IMR-90 (cell line): ENCODE results near the gene COL19A1. TPM values are rescaled to one million over a fixed set of nuclear protein-coding genes. Genes with fewer than 3 reads are reported as not detected.

Experiments
- ATAC-seq: fragments of 200-7000 bp; cut with Tn5 transposase; 2 replicates; pipeline ENCODE4 v1.9.1; 2020; ENCODE audit warnings: low read depth, mild to moderate bottlenecking, moderate library complexity
- BruUV-seq: library from RNA; stranded (reverse); fragments of 400-500 nt; replicated peaks from 2 replicates; lab custom pipeline; 2021; lab: Mats Ljungman, UMichigan
- CTCF ChIA-PET: fragments of 300-600 bp; formaldehyde crosslinking; extraction: SDS; loops from one replicate; lab custom pipeline; 2021; ENCODE audit warnings: antibody characterized with exemption; lab: Yijun Ruan, JAX
- POLR2A ChIA-PET: fragments of 300-600 bp; sonication (Branson Sonifier 250); formaldehyde crosslinking; loops from one replicate; lab custom pipeline; 2022; ENCODE audit warnings: antibody characterized with exemption; ENCODE audit not compliant: unreplicated experiment; lab: Charles Lee
- DNase-seq: peaks from one replicate; pipeline ENCODE4 v3.0.0; 2013
- H2AFZ ChIP-seq: replicated peaks from 2 replicates; pipeline ENCODE3; 2013; ENCODE audit warnings: low read length, mild to moderate bottlenecking; ENCODE audit not compliant: poor library complexity
- H2AK5ac ChIP-seq: 2 replicates; pipeline ENCODE4 v1.6.1; 2013; ENCODE audit warnings: low read depth, low read length, inconsistent platforms
- H2AK9ac ChIP-seq: replicated peaks from 2 replicates; pipeline ENCODE3; 2013; ENCODE audit warnings: mild to moderate bottlenecking, low read depth, low read length, moderate library complexity; ENCODE audit not compliant: poor library complexity
- H2BK120ac ChIP-seq: 2 replicates; pipeline ENCODE4 v1.6.1; 2013; ENCODE audit warnings: low read depth, low read length, inconsistent platforms
- H2BK15ac ChIP-seq: 3 replicates; pipeline ENCODE4 v1.6.1; 2013; ENCODE audit warnings: low read depth, low read length, inconsistent platforms
- H2BK20ac ChIP-seq: 2 replicates; pipeline ENCODE4 v1.6.1; 2013; ENCODE audit warnings: low read depth, mild to moderate bottlenecking, inconsistent platforms, low read length, moderate library complexity
- H2BK5ac ChIP-seq: 2 replicates; pipeline ENCODE4 v1.6.1; 2013; ENCODE audit warnings: mild to moderate bottlenecking, low read depth, low read length, inconsistent platforms; ENCODE audit not compliant: poor library complexity, severe bottlenecking
- H3K14ac ChIP-seq: replicated peaks from 2 replicates; pipeline ENCODE4 v1.6.1; 2013; ENCODE audit warnings: low read depth, low read length, inconsistent platforms
- H3K18ac ChIP-seq: 2 replicates; pipeline ENCODE4 v1.6.1; 2013; ENCODE audit warnings: low read depth, low read length, control low read depth
- H3K23ac ChIP-seq: 2 replicates; pipeline ENCODE4 v1.6.1; 2013; ENCODE audit warnings: low read depth, low read length, inconsistent platforms
- H3K27ac ChIP-seq: 2 replicates; pipeline ENCODE4 v1.5.1; 2013; ENCODE audit warnings: mild to moderate bottlenecking, control low read depth, low read length; ENCODE audit not compliant: insufficient read depth
- H3K27me3 ChIP-seq: 2 replicates; pipeline ENCODE4 v1.6.1; 2013; ENCODE audit warnings: low read length; ENCODE audit not compliant: control insufficient read depth, insufficient read depth
- H3K36me3 ChIP-seq: 2 replicates; pipeline ENCODE4 v1.6.1; 2013; ENCODE audit warnings: low read length, mixed read lengths; ENCODE audit not compliant: control insufficient read depth, insufficient read depth
- H3K4ac ChIP-seq: 2 replicates; pipeline ENCODE4 v1.6.1; 2013; ENCODE audit warnings: low read depth, low read length, inconsistent platforms
- H3K4me1 ChIP-seq: 2 replicates; pipeline ENCODE4 v1.6.1; 2013; ENCODE audit warnings: low read length, mixed read lengths; ENCODE audit not compliant: control insufficient read depth, insufficient read depth
- H3K4me2 ChIP-seq: 2 replicates; pipeline ENCODE4 v1.6.1; 2013; ENCODE audit warnings: low read depth, mild to moderate bottlenecking, control low read depth, low read length, moderate library complexity
- H3K4me3 ChIP-seq: 2 replicates; pipeline ENCODE4 v1.5.1; 2013; ENCODE audit warnings: low read depth, mild to moderate bottlenecking, control low read depth, low read length, moderate library complexity; ENCODE audit not compliant: insufficient read depth
- H3K56ac ChIP-seq: 2 replicates; pipeline ENCODE4 v1.6.1; 2013; ENCODE audit warnings: low read length, inconsistent platforms; ENCODE audit not compliant: insufficient read depth; ENCODE audit errors: extremely low read depth
- H3K79me1 ChIP-seq, 2 experiments: 2 replicates each; pipeline ENCODE4 v1.6.1; 2013; ENCODE audit warnings: low read length in 2 of 2, inconsistent platforms in 1 of 2, low read depth in 1 of 2
- H3K9ac ChIP-seq: 2 replicates; pipeline ENCODE4 v1.6.1; 2013; ENCODE audit warnings: low read depth, low read length, control low read depth
- H3K9me1 ChIP-seq: 2 replicates; pipeline ENCODE4 v1.6.1; 2013; ENCODE audit warnings: low read length, inconsistent platforms; ENCODE audit not compliant: insufficient read depth
- H3K9me3 ChIP-seq: 2 replicates; pipeline ENCODE4 v1.6.1; 2013; ENCODE audit warnings: low read length; ENCODE audit not compliant: control insufficient read depth, insufficient read depth
- H4K20me1 ChIP-seq: 2 replicates; pipeline ENCODE4 v1.6.1; 2013; ENCODE audit warnings: low read length, inconsistent platforms; ENCODE audit not compliant: insufficient read depth
- H4K5ac ChIP-seq: 2 replicates; pipeline ENCODE4 v1.6.1; 2013; ENCODE audit warnings: mild to moderate bottlenecking, low read depth, low read length, control low read depth
- H4K8ac ChIP-seq, 2 experiments: 2 replicates each; pipeline ENCODE4 v1.6.1; 2013; ENCODE audit warnings: low read depth in 2 of 2, low read length in 2 of 2, control low read depth in 1 of 2, inconsistent platforms in 1 of 2
- H4K91ac ChIP-seq: 2 replicates; pipeline ENCODE4 v1.6.1; 2013; ENCODE audit warnings: low read depth, low read length, inconsistent platforms; ENCODE audit not compliant: insufficient read depth
- CHD1 ChIP-seq: IDR thresholded peaks from 2 replicates; pipeline ENCODE4 v1.6.1; 2012; ENCODE audit warnings: low read depth, low read length, improper control_type of control experiment
- WGBS, 2 experiments: methylation state at CpG; one replicate each; pipeline versions ENCODE4 v1.1.5 to v1.1.7; 2013; ENCODE audit warnings: missing lambda C conversion rate in 2 of 2; ENCODE audit not compliant: insufficient read length in 1 of 2; ENCODE audit errors: extremely low coverage in 2 of 2; 5-methylcytosine and 5-hydroxymethylcytosine counted together
- dilution Hi-C: fragments of 300-500 bp; cut with HindIII; formaldehyde crosslinking; loops from one replicate; pipeline ENCODE4 v1.14.3; 2018; ENCODE audit warnings: low sequenced_read_pairs; ENCODE audit not compliant: unreplicated experiment
- in situ Hi-C: fragments of 300-500 bp; cut with MboI; formaldehyde crosslinking; loops from 3 replicates; pipeline ENCODE4 v1.14.3; 2019; ENCODE audit warnings: low sequenced_read_pairs, inconsistent platforms, mixed read lengths
- intact Hi-C: fragments of 100-400 bp; cut with micrococcal nuclease; formaldehyde crosslinking; loops from 2 replicates; pipeline ENCODE4 v1.10.0; 2022
- polyA plus RNA-seq, 3 experiments: library from polyadenylated mRNA; depleted of rRNA; stranded (reverse); fragments of >200 nt; gene quantifications; 2 replicates each; pipeline ENCODE4 v1.2.3, GENCODE V29; 2012; ENCODE audit warnings: low replicate concordance in 1 of 3
- total RNA-seq: library from RNA; depleted of rRNA; stranded (reverse); fragments of >200 nt; gene quantifications from 2 replicates; pipeline ENCODE4 v1.2.3, GENCODE V29; 2012

COL19A1 gene
- total and polyA plus RNA-seq, 2 of the 4 experiments (the other 2 are of a cell fraction), result under 0.01 TPM; not detected in 1

GRCh38 chr6:69937402-69938136 is 71.2 kb downstream of the COL19A1 start:
- Histone ChIP-seq H3K56ac (no peak overlapping the region), H2AK9ac (no peak overlapping the region), H2BK20ac (no peak overlapping the region), H3K79me1 (no peaks in the 10 kb centered on the region), H4K8ac (no peak overlapping the region), H3K9me1 (no peaks in the 10 kb centered on the region), H3K36me3 (no peaks in the 10 kb centered on the region), H3K18ac (no peak overlapping the region), H3K27me3 (no peaks in the 10 kb centered on the region), H3K9me3 (no peaks in the 10 kb centered on the region), H4K5ac (no peak overlapping the region), H2BK5ac (no peak overlapping the region), H3K4me1 (no peaks in the 10 kb centered on the region), H3K9ac (no peak overlapping the region), H3K27ac (no peak overlapping the region), H3K4me3 (no peak overlapping the region), H4K91ac (no peak overlapping the region), H3K4ac (no peak overlapping the region), H3K14ac (no peak overlapping the region), H2AK5ac (no peak overlapping the region), H3K4me2 (no peak overlapping the region), H2BK15ac (no peak overlapping the region), H4K20me1 (no peaks in the 10 kb centered on the region), H2BK120ac (no peak overlapping the region), H3K23ac (no peak overlapping the region), H2AFZ (no peak overlapping the region)
- POLR2A ChIA-PET, result no interaction called here
- DNase-seq, result no peak
- no CpG with 5 or more reads among the region's 7 CpGs for WGBS, 2 experiments
- BruUV-seq, result no TSS peak
- in situ Hi-C loops, result no loop called here
- dilution Hi-C loops, result no loop called here
- CTCF ChIA-PET, result interaction anchor here (1.1 kb wide), 1 partner anchor 9 kb away, joined by 3 read pairs; no protein-coding TSS in a partner anchor
- no peak for TF ChIP-seq CHD1
- intact Hi-C loops, result no loop called here
- ATAC-seq, result no peak
